Activated naive CD8-positive, alpha-beta T cell (primary cell): Measurements from ENCODE around the gene LGALS7B.

Source experiments
- H3K27ac Mint-ChIP-seq: one replicate; pipeline ENCODE4 v1.8.0; 2021; ENCODE audit warnings: mixed read lengths
- H3K27me3 Mint-ChIP-seq: one replicate; pipeline ENCODE4 v1.8.0; 2021; ENCODE audit warnings: mixed read lengths
- H3K36me3 Mint-ChIP-seq: one replicate; pipeline ENCODE4 v1.8.0; 2021; ENCODE audit warnings: mixed read lengths
- H3K4me1 Mint-ChIP-seq: one replicate; pipeline ENCODE4 v1.8.0; 2021; ENCODE audit warnings: low read depth, mixed read lengths
- H3K4me3 Mint-ChIP-seq: one replicate; pipeline ENCODE4 v1.8.0; 2021; ENCODE audit warnings: mild to moderate bottlenecking, mixed read lengths
- H3K9me3 Mint-ChIP-seq: one replicate; pipeline ENCODE4 v1.8.0; 2021; ENCODE audit warnings: low read depth, mixed read lengths

LGALS7B gene

GRCh38 chr19:38837656-38838121 is 48.7 kb downstream of the LGALS7B start:
- H3K27ac Mint-ChIP-seq = peak overlapping the region; percentile 68
- H3K27me3 Mint-ChIP-seq = no peaks in the 10 kb centered on the region
- H3K9me3 Mint-ChIP-seq = no peaks in the 10 kb centered on the region
- no peak overlapping the region for H3K4me3 Mint-ChIP-seq
- peaks cover 55% of the 10 kb centered on the region for H3K4me1 Mint-ChIP-seq
- peaks cover 12% of the 10 kb centered on the region for H3K36me3 Mint-ChIP-seq

GRCh38 chr19:38838208-38838985 is 49.4 kb downstream of the LGALS7B start:
- peaks cover 62% of the 10 kb centered on the region for H3K4me1 Mint-ChIP-seq
- H3K27me3 Mint-ChIP-seq = no peaks in the 10 kb centered on the region
- peak overlapping the region; percentile 68 for H3K4me3 Mint-ChIP-seq
- peak overlapping the region; percentile 93 for H3K27ac Mint-ChIP-seq
- H3K36me3 Mint-ChIP-seq = peaks cover 14% of the 10 kb centered on the region
- H3K9me3 Mint-ChIP-seq = no peaks in the 10 kb centered on the region

- Mint-ChIP-seq H3K27me3 (no peaks in the 10 kb centered on the region), H3K4me1 (peaks cover 70% of the 10 kb centered on the region), H3K4me3 (peak overlapping the region; percentile 68)
These were observed 50.2 kb downstream of the LGALS7B start for GRCh38 chr19:38838986-38839761.

GRCh38 chr19:38839816-38840582 is 51.0 kb downstream of the LGALS7B start:
- H3K27me3 Mint-ChIP-seq = no peaks in the 10 kb centered on the region
- no peaks in the 10 kb centered on the region for H3K9me3 Mint-ChIP-seq
- H3K27ac Mint-ChIP-seq = peak overlapping the region; percentile 98
- H3K4me1 Mint-ChIP-seq = peaks cover 75% of the 10 kb centered on the region
- H3K4me3 Mint-ChIP-seq = peak overlapping the region; percentile 68
- peaks cover 22% of the 10 kb centered on the region for H3K36me3 Mint-ChIP-seq

More at GRCh38 chr19:38838986-38839761, 50.2 kb downstream of the LGALS7B start:
- Mint-ChIP-seq H3K27ac (peak overlapping the region; percentile 93), H3K36me3 (peaks cover 19% of the 10 kb centered on the region), H3K9me3 (no peaks in the 10 kb centered on the region)

DNA sequence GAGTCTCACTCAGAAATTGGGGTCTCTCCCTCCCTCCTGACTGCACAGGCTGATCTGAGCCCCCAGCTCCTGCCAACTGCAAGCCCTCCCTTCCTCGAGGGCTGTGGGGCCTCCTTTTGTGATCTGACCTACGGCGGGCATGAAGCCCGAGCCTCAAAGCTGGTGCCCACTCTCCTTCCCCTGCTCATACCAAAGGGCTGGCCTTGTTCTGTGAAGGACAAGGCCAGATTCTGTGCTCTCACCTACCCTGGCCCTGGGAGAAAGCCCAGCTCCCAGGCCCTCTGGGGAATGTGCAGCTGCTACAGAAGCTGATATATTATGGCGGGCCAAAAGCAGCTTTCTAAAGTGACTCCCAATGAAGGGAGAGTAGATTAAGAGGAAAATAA is 51.6 kb downstream of the LGALS7B start:
- H3K36me3 Mint-ChIP-seq = peaks cover 24% of the 10 kb centered on the region
- no peaks in the 10 kb centered on the region for H3K9me3 Mint-ChIP-seq
- no peaks in the 10 kb centered on the region for H3K27me3 Mint-ChIP-seq
- H3K4me1 Mint-ChIP-seq = peaks cover 78% of the 10 kb centered on the region
- peak overlapping the region; percentile 87 for H3K4me3 Mint-ChIP-seq
- H3K27ac Mint-ChIP-seq = peak overlapping the region; percentile 98
